ENCODE data around the gene ELFN2.
"Not testable (repeated sequence)": the region's sequence is repeated elsewhere in the genome, so short reads cannot be mapped to it uniquely, and the experiment has no call there.

Gene ELFN2

DNA sequence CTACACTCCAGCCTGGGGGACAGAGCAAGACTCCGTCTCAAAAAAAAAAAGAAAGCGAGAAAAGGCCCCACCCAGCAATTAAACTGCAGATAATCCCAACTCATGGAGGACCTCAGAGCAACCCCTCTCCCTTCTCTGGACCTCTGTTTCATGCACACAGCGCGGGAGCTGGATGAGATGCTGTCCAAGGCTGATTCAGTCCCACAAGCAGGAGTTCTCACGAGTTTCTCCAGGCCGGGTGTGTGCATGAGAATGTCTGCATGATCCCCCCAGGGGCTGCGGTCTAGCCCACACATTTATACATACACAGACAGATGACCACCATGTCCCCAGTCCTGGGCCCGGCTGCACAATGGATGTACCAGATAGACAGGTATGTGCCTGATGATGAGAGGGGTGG is 19.4 kb downstream of the ELFN2 start:
- Histone ChIP-seq H3K9me3 (ENCODE audit: control insufficient read depth, insufficient read depth, low read length) (no peaks in the 10 kb centered on the region), H3K9ac (ENCODE audit: low read depth, low read length) (no peak overlapping the region), H3K27me3 (ENCODE audit: control insufficient read depth, insufficient read depth, low read length) (no peaks in the 10 kb centered on the region), H3K4me1 (ENCODE audit: control insufficient read depth, insufficient read depth, low read length) (peaks cover 4% of the 10 kb centered on the region; the same call in 1 of the 2 replicates), H3K36me3 (ENCODE audit: control insufficient read depth, insufficient read depth, low read length) (no peaks in the 10 kb centered on the region), H3K27ac (ENCODE audit: low read depth, low read length) (no peak overlapping the region), H3K4me3 (ENCODE audit: low read depth, low read length) (no peak overlapping the region)

GRCh38 chr22:37406441-37407235 is 20.6 kb downstream of the ELFN2 start:
- H3K4me1 ChIP-seq (ENCODE audit: control insufficient read depth, insufficient read depth, low read length): peaks cover 4% of the 10 kb centered on the region; the same call in 1 of the 2 replicates
- no peaks in the 10 kb centered on the region for H3K27me3 ChIP-seq (ENCODE audit: control insufficient read depth, insufficient read depth, low read length)
- H3K9me3 ChIP-seq (ENCODE audit: control insufficient read depth, insufficient read depth, low read length): no peaks in the 10 kb centered on the region
- H3K4me3 ChIP-seq (ENCODE audit: low read depth, low read length): no peak overlapping the region
- no peak overlapping the region for H3K9ac ChIP-seq (ENCODE audit: low read depth, low read length)
- H3K36me3 ChIP-seq (ENCODE audit: control insufficient read depth, insufficient read depth, low read length): no peaks in the 10 kb centered on the region
- H3K27ac ChIP-seq (ENCODE audit: low read depth, low read length): no peak overlapping the region

GRCh38 chr22:37404091-37404490 is 23.2 kb downstream of the ELFN2 start:
- Histone ChIP-seq H3K4me3 (ENCODE audit: low read depth, low read length) (no peak overlapping the region), H3K9ac (ENCODE audit: low read depth, low read length) (no peak overlapping the region), H3K27ac (ENCODE audit: low read depth, low read length) (no peak overlapping the region), H3K36me3 (ENCODE audit: control insufficient read depth, insufficient read depth, low read length) (no peaks in the 10 kb centered on the region), H3K9me3 (ENCODE audit: control insufficient read depth, insufficient read depth, low read length) (no peaks in the 10 kb centered on the region), H3K27me3 (ENCODE audit: control insufficient read depth, insufficient read depth, low read length) (no peaks in the 10 kb centered on the region), H3K4me1 (ENCODE audit: control insufficient read depth, insufficient read depth, low read length) (peaks cover 4% of the 10 kb centered on the region; the same call in 1 of the 2 replicates)

GRCh38 chr22:37403267-37403960 is 23.9 kb downstream of the ELFN2 start:
- Histone ChIP-seq H3K9me3 (ENCODE audit: control insufficient read depth, insufficient read depth, low read length) (no peaks in the 10 kb centered on the region), H3K27ac (ENCODE audit: low read depth, low read length) (no peak overlapping the region), H3K9ac (ENCODE audit: low read depth, low read length) (no peak overlapping the region), H3K27me3 (ENCODE audit: control insufficient read depth, insufficient read depth, low read length) (no peaks in the 10 kb centered on the region), H3K36me3 (ENCODE audit: control insufficient read depth, insufficient read depth, low read length) (no peaks in the 10 kb centered on the region), H3K4me1 (ENCODE audit: control insufficient read depth, insufficient read depth, low read length) (peaks cover 4% of the 10 kb centered on the region; the same call in 1 of the 2 replicates), H3K4me3 (ENCODE audit: low read depth, low read length) (no peak overlapping the region)

- no peaks in the 10 kb centered on the region for H3K36me3 ChIP-seq (ENCODE audit: control insufficient read depth, insufficient read depth, low read length)
- no peaks in the 10 kb centered on the region for H3K27me3 ChIP-seq (ENCODE audit: control insufficient read depth, insufficient read depth, low read length)
- H3K4me3 ChIP-seq (ENCODE audit: low read depth, low read length): no peak overlapping the region
- H3K9me3 ChIP-seq (ENCODE audit: control insufficient read depth, insufficient read depth, low read length): no peaks in the 10 kb centered on the region
- H3K4me1 ChIP-seq (ENCODE audit: control insufficient read depth, insufficient read depth, low read length): peaks cover 4% of the 10 kb centered on the region; the same call in 1 of the 2 replicates
- H3K9ac ChIP-seq (ENCODE audit: low read depth, low read length): no peak overlapping the region
- no peak overlapping the region for H3K27ac ChIP-seq (ENCODE audit: low read depth, low read length)
Measured at GRCh38 chr22:37402184-37402506, 25.1 kb downstream of the ELFN2 start.

- Histone ChIP-seq H3K4me3 (ENCODE audit: low read depth, low read length) (no peak overlapping the region), H3K4me1 (ENCODE audit: control insufficient read depth, insufficient read depth, low read length) (peaks cover 4% of the 10 kb centered on the region; the same call in 1 of the 2 replicates), H3K27ac (ENCODE audit: low read depth, low read length) (no peak overlapping the region), H3K9ac (ENCODE audit: low read depth, low read length) (no peak overlapping the region), H3K27me3 (ENCODE audit: control insufficient read depth, insufficient read depth, low read length) (no peaks in the 10 kb centered on the region), H3K9me3 (ENCODE audit: control insufficient read depth, insufficient read depth, low read length) (no peaks in the 10 kb centered on the region), H3K36me3 (ENCODE audit: control insufficient read depth, insufficient read depth, low read length) (no peaks in the 10 kb centered on the region)
Measured at GRCh38 chr22:37401401-37402183, 25.7 kb downstream of the ELFN2 start.

- Histone ChIP-seq H3K9ac (ENCODE audit: low read depth, low read length) (no peak overlapping the region), H3K27ac (ENCODE audit: low read depth, low read length) (no peak overlapping the region), H3K27me3 (ENCODE audit: control insufficient read depth, insufficient read depth, low read length) (no peaks in the 10 kb centered on the region)
Measured at GRCh38 chr22:37400719-37401118, 26.6 kb downstream of the ELFN2 start.

DNA sequence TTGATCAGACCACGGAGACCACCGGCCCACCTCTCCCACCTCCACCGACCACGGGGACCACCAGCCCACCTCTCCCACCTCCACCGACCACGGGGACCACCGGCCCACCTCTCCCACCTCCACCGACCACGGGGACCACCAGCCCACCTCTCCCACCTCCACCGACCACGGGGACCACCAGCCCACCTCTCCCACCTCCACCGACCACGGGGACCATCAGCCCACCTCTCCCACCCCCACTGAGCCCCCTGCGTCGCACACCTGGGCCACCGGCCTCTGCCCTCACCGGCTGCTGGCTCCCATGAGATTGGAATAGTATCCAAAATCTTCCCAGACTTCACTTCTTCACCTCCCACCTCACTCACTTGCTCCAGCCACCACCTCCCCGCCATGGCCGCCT is 27.8 kb downstream of the ELFN2 start:
- not testable (repeated sequence) for H3K27ac ChIP-seq (ENCODE audit: low read depth, low read length); H3K4me3 ChIP-seq (ENCODE audit: low read depth, low read length); H3K36me3 ChIP-seq (ENCODE audit: control insufficient read depth, insufficient read depth, low read length); H3K27me3 ChIP-seq (ENCODE audit: control insufficient read depth, insufficient read depth, low read length); H3K4me1 ChIP-seq (ENCODE audit: control insufficient read depth, insufficient read depth, low read length); H3K9ac ChIP-seq (ENCODE audit: low read depth, low read length); H3K9me3 ChIP-seq (ENCODE audit: control insufficient read depth, insufficient read depth, low read length)

More at GRCh38 chr22:37400719-37401118, 26.6 kb downstream of the ELFN2 start:
- Histone ChIP-seq H3K36me3 (ENCODE audit: control insufficient read depth, insufficient read depth, low read length) (no peaks in the 10 kb centered on the region), H3K4me1 (ENCODE audit: control insufficient read depth, insufficient read depth, low read length) (peaks cover 4% of the 10 kb centered on the region; the same call in 1 of the 2 replicates), H3K9me3 (ENCODE audit: control insufficient read depth, insufficient read depth, low read length) (no peaks in the 10 kb centered on the region), H3K4me3 (ENCODE audit: low read depth, low read length) (no peak overlapping the region)

GRCh38 chr22:37397226-37397625 is 30.1 kb downstream of the ELFN2 start:
- Histone ChIP-seq H3K9ac (ENCODE audit: low read depth, low read length) (no peak overlapping the region), H3K27ac (ENCODE audit: low read depth, low read length) (no peak overlapping the region), H3K4me1 (ENCODE audit: control insufficient read depth, insufficient read depth, low read length) (no peaks in the 10 kb centered on the region), H3K36me3 (ENCODE audit: control insufficient read depth, insufficient read depth, low read length) (no peaks in the 10 kb centered on the region), H3K27me3 (ENCODE audit: control insufficient read depth, insufficient read depth, low read length) (no peaks in the 10 kb centered on the region), H3K4me3 (ENCODE audit: low read depth, low read length) (no peak overlapping the region), H3K9me3 (ENCODE audit: control insufficient read depth, insufficient read depth, low read length) (no peaks in the 10 kb centered on the region)

DNA sequence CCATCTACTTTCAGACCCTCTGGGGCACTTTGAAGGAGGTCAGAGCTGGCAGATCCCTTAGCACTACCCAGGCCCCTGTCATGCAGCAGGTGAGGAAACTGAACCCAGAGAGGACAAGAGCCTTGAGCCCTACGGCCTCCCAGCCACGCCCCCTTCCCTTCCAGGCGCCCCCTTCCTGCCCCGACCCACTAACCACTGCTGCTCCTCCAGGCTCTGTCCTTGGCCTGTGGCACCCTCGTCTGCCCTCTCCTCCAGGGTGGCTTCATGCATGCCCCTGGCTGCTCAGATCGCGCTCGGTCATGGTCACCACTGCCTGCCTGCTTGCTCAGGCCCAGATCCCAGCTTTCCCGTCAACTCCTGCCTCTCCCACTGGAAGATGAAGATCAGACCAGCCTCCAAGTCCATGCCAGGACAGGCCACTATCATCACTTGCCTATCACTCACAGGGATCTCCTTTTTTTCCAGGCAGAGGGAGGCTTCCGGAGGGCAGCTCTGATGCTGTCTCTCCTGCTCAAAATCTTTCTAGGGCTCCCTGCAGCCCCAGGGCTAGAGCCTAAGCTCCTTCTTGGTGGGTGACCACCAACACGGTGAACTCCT is 30.7 kb downstream of the ELFN2 start:
- no peak overlapping the region for H3K27ac ChIP-seq (ENCODE audit: low read depth, low read length)
- no peaks in the 10 kb centered on the region for H3K4me1 ChIP-seq (ENCODE audit: control insufficient read depth, insufficient read depth, low read length)
- H3K27me3 ChIP-seq (ENCODE audit: control insufficient read depth, insufficient read depth, low read length): no peaks in the 10 kb centered on the region
- no peaks in the 10 kb centered on the region for H3K9me3 ChIP-seq (ENCODE audit: control insufficient read depth, insufficient read depth, low read length)
- H3K4me3 ChIP-seq (ENCODE audit: low read depth, low read length): no peak overlapping the region
- H3K9ac ChIP-seq (ENCODE audit: low read depth, low read length): no peak overlapping the region
- no peaks in the 10 kb centered on the region for H3K36me3 ChIP-seq (ENCODE audit: control insufficient read depth, insufficient read depth, low read length)
